ENCODE data around the gene SPIN1.

The SPIN1 gene

DNA sequence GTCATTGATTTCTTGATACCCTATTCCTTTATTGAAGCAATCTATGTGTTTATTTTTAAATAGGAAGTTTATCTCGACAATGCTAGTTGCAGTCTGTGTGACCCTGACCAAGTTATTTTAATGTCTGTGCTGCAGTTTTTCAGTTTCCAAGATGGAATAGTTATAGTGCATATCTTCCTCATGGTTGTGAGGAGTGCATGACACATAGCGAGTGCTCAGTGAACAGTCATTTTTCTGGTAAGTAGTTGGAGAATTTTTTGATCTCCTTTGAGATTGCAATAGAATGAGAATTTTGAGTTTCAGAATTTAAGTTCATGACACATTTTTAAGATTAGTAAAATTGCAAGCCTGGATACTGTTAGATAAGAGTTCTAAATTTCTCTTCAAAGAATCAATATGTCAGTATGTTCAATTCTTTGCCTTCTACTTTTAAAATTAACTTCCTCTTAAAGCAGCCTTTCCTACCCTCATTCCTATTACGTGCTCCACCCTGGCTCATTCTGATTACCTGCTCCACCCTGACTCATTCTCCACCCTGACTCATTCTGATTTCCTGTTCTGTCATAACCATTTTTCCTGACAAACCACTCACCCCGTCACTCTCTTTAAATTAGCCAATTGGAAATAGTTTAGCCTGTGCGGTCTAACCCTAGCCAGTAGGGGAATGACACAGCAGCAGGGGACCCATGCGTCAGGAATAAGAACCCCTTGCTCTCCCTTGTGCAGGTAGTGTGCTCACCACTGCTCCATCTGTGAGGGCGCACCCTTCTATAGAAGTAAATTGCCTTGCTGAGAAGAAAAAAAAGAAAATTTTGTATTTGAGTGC lies 30.7 kb downstream of the SPIN1 start:
- no peak overlapping the region for H3K4me3 ChIP-seq
- H3K27ac ChIP-seq, result no peak overlapping the region
- DNase-seq (ENCODE audit: low spot score), result no peak
- TF ChIP-seq CTCF (IDR thresholded peaks at IDR 0.05), result no peak

- no peak overlapping the region for H3K27ac ChIP-seq
- no peak overlapping the region for H3K4me3 ChIP-seq
- no peak for TF ChIP-seq CTCF (IDR thresholded peaks at IDR 0.05)
- DNase-seq (ENCODE audit: low spot score), result no peak
Measured at GRCh38 chr9:88420227-88420626, 32.0 kb downstream of the SPIN1 start.

DNA sequence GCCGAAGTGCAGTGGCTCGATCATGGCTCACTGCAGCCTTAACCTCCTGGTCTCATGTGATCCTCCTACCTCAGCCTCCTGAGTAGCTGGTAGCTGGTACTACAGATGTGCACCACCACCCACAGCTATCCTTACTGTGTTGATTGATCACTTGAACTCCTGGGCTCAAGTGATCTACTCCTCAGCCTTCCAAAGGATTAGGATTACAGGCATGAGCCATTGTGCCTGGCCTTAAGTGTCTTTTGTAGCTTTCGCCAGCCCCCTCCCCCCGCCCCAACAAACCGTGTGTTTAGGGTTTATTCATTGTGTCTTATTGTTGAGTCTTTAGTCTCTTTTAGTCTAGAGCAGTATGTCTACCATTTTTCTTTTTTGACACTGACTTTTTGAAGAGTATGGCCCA lies 33.1 kb downstream of the SPIN1 start:
- Histone ChIP-seq H3K27ac (no peak overlapping the region), H3K4me3 (no peak overlapping the region)
- no peak for TF ChIP-seq CTCF (IDR thresholded peaks at IDR 0.05)
- no peak for DNase-seq (ENCODE audit: low spot score)

DNA sequence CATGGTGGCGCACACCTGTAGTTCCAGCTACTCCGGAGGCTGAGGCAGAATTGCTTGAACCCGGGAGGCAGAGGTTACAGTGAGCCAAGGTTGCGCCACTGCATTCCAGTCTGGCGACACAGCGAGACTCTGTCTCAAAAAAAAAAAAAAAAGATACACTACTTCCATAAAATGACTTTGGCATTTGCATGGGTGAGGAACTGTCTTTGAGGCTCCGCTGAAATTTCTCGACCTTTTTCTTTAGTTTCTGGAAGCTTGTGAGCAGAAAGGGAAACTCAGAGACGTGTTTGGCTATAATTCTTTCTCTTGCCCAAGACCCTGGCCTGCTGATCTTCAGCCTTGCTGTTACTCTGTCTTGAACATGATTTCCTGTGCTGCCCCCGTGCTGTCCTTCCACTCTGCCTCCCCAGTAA lies 37.3 kb downstream of the SPIN1 start:
- H3K27ac ChIP-seq, result no peak overlapping the region
- H3K4me3 ChIP-seq, result no peak overlapping the region
- no peak for TF ChIP-seq CTCF (IDR thresholded peaks at IDR 0.05)
- no peak for DNase-seq (ENCODE audit: low spot score)

GRCh38 chr9:88426651-88427050 lies 38.4 kb downstream of the SPIN1 start:
- Histone ChIP-seq H3K4me3 (no peak overlapping the region), H3K27ac (no peak overlapping the region)
- DNase-seq (ENCODE audit: low spot score), result no peak
- no peak for TF ChIP-seq CTCF (IDR thresholded peaks at IDR 0.05)

- TF ChIP-seq CTCF (IDR thresholded peaks at IDR 0.05), result no peak
- DNase-seq (ENCODE audit: low spot score), result no peak
- no peak overlapping the region for H3K4me3 ChIP-seq
- H3K27ac ChIP-seq, result no peak overlapping the region
Measured at GRCh38 chr9:88429595-88430430, 41.6 kb downstream of the SPIN1 start.

All from coronary artery (tissue), 2 donors.